Limb (tissue), 2 donors: ENCODE data around the gene TMEM50B.
"Not testable (repeated sequence)": the region's sequence is repeated elsewhere in the genome, so short reads cannot be mapped to it uniquely, and the experiment has no call there.

Experiments used
- DNase-seq, 2 donors: peaks; one replicate each; pipeline ENCODE4 v3.0.0-alpha.2; 2016; ENCODE audit errors: extremely low spot score in 2 of 2

The TMEM50B gene

GRCh38 chr21:33428669-33429068, 51.1 kb downstream of the TMEM50B start:
- no peak for DNase-seq

- no peak for DNase-seq
Observed at GRCh38 chr21:33427051-33427450, 52.7 kb downstream of the TMEM50B start.

GRCh38 chr21:33425825-33426224, 53.9 kb downstream of the TMEM50B start:
- DNase-seq = no peak

GRCh38 chr21:33424214-33424613, 55.6 kb downstream of the TMEM50B start:
- DNase-seq = no peak

- no peak for DNase-seq
Observed at GRCh38 chr21:33421713-33422393, 57.9 kb downstream of the TMEM50B start.

GRCh38 chr21:33419538-33420123, 60.1 kb downstream of the TMEM50B start:
- no peak for DNase-seq

- no peak for DNase-seq
Observed at GRCh38 chr21:33418691-33419090, 61.1 kb downstream of the TMEM50B start.

- no peak for DNase-seq
Observed at GRCh38 chr21:33414926-33415325, 64.8 kb downstream of the TMEM50B start.

- DNase-seq = no peak
Observed at GRCh38 chr21:33414068-33414467, 65.7 kb downstream of the TMEM50B start.

- no peak for DNase-seq
Observed at GRCh38 chr21:33412832-33413519, 66.8 kb downstream of the TMEM50B start.

GRCh38 chr21:33412439-33412831, 67.3 kb downstream of the TMEM50B start:
- not testable (repeated sequence) for DNase-seq

- no peak for DNase-seq
Observed at GRCh38 chr21:33411949-33412430, 67.8 kb downstream of the TMEM50B start.

- no peak for DNase-seq
Observed at GRCh38 chr21:33406493-33406892, 73.3 kb downstream of the TMEM50B start.

- DNase-seq = no peak
Observed at GRCh38 chr21:33403786-33404585, 75.8 kb downstream of the TMEM50B start.

GRCh38 chr21:33403128-33403785, 76.5 kb downstream of the TMEM50B start, which contains the start of gene IFNGR2:
Gene IFNGR2 (plus strand): TSS chr21:33403413. CDS start chr21:33403544, 131 bp downstream.
- peak in 1 of 2 donors; percentile 78 for DNase-seq

- peak; percentile 75 to 78 for DNase-seq
Observed at GRCh38 chr21:33402001-33402979, 77.5 kb downstream of the TMEM50B start.

GRCh38 chr21:33401630-33401992, 78.2 kb downstream of the TMEM50B start:
- no peak for DNase-seq
